ENCODE results near the gene SKAP2. TPM values are rescaled to one million over a fixed set of nuclear protein-coding genes. Genes with fewer than 3 reads are reported as not detected.

The SKAP2 gene
- total RNA-seq, 4 donors from 2014 or later = 8.2 to 26.1 (median 11.8) TPM

DNA sequence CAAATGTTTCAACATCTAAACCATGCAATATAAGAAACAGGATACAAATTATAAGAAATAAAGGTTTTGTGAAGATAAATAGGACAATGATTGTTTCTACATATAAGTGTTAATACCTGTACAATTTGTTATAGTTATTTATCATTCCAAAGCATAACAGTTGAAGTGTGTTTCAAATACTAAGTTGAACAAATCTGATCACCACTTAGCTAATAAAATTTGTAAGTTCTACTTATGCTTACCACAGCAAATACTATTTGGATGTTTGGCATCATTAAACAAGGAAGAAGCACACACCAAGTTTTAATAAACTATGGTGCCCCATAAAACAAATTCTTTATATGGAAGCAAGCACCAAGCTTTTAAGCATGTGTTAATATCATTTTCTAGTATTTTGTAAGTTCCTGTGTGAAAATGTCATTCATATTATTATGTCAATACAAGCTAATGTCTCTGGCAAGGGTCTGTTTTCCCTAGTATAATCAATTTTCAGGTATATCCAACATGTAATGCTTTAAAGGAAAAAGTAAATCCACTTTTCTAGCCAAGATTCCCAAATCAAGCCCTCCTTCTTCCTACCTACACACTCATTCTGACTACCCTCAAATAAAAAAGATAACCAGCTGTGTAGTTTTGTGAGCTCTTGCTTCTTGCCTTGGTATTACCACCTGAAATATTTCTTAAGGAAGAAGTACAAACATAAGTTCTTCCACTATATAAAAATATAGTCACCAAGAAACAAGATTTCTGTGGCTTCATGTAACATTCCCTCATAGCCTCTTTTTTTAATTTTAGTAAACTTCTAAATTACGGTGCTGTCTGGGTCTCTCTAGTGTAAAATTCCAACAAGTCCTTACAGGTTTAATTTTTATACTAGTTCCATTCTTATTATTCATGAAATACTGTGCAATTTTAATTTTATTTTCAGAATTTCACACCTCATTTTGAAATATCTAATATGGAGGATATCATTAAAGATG, 9.2 kb downstream of the SKAP2 start:
- Histone ChIP-seq H3K27ac (no peak overlapping the region), H3K27me3 (peaks cover 9% of the 10 kb centered on the region), H3K36me3 (no peaks in the 10 kb centered on the region), H3K4me3 (replicated peaks in 1 of 3) (no peak overlapping the region), H3K9me3 (no peaks in the 10 kb centered on the region), H3K4me1 (no peaks in the 10 kb centered on the region)
- WGBS, 2 donors = 88 to 90% methylated on average over 1 of the region's 1 CpG
- intact Hi-C loops (cut with DNase I) = no loop called here
- no peak for TF ChIP-seq POLR2A (IDR thresholded peaks at IDR 0.05)
- TF ChIP-seq, protein P1, sequence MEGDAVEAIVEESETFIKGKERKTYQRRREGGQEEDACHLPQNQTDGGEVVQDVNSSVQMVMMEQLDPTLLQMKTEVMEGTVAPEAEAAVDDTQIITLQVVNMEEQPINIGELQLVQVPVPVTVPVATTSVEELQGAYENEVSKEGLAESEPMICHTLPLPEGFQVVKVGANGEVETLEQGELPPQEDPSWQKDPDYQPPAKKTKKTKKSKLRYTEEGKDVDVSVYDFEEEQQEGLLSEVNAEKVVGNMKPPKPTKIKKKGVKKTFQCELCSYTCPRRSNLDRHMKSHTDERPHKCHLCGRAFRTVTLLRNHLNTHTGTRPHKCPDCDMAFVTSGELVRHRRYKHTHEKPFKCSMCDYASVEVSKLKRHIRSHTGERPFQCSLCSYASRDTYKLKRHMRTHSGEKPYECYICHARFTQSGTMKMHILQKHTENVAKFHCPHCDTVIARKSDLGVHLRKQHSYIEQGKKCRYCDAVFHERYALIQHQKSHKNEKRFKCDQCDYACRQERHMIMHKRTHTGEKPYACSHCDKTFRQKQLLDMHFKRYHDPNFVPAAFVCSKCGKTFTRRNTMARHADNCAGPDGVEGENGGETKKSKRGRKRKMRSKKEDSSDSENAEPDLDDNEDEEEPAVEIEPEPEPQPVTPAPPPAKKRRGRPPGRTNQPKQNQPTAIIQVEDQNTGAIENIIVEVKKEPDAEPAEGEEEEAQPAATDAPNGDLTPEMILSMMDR (IDR thresholded peaks at IDR 0.05) = no peak
- DNase-seq = no peak

DNA sequence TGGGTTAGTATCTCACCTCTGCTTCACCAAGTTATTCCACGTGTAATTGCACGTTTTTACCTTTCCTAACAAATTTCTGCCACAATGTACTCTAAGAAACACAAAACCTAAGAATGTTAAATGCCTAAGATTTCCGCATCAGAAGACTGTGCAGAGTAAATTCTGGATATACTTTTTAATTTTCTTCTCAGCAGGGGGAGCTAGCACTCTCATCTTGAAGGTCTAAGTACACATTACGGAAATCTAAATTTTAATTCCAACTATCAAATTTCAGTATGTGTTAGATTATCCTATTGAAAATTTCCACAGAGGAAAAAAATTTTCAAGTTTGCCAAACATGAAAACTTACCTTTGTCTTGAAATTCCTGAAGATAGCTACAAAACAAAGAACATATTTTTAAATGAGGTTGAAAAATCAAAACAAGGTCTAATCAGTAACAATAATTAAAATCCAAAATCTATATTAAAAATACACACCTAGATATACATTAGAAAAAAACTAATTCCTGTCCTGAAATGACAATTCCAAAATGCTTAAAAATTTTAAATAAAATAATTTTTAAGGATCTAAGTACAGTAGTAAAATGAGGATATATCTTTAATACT, 10.5 kb downstream of the SKAP2 start:
- Histone ChIP-seq H3K27me3 (peaks cover 9% of the 10 kb centered on the region), H3K4me3 (replicated peaks in 1 of 3) (no peak overlapping the region), H3K36me3 (no peaks in the 10 kb centered on the region), H3K27ac (no peak overlapping the region), H3K4me1 (no peaks in the 10 kb centered on the region), H3K9me3 (no peaks in the 10 kb centered on the region)
- WGBS, 2 donors = 37 to 40% methylated on average over 4 of the region's 4 CpGs
- DNase-seq = no peak
- intact Hi-C loops (cut with DNase I) = no loop called here
- TF ChIP-seq, protein P1 (IDR thresholded peaks at IDR 0.05) = peak in 4 of 6 experiments; percentile 24 to 58 (median 46)
- no peak for TF ChIP-seq POLR2A (IDR thresholded peaks at IDR 0.05)

DNA sequence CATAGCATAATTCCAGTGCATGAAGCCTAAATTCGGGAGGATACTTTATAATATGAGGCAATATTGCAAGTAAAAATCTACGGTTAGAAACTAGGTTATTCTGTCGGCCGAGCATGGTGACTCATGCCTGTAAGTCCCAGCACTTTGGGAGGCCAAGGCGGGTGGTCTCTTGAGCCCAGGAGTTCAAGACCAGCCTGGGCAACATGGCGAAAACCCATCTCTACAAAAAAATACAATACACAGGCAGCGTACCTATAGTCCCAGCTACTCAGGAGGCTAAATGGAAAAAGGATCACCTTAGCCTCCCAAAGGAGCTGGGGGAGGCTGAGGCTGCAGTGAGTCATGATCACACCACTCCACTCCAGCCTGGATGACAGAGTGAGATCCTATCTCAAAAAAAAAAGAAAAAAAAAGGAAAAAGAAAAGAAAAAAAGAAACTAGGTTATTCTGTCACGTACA, 14.2 kb downstream of the SKAP2 start:
- Histone ChIP-seq H3K36me3 (no peaks in the 10 kb centered on the region), H3K9me3 (no peaks in the 10 kb centered on the region), H3K27ac (no peak overlapping the region), H3K4me1 (no peaks in the 10 kb centered on the region), H3K27me3 (peaks cover 5% of the 10 kb centered on the region), H3K4me3 (replicated peaks in 1 of 3) (no peak overlapping the region)
- TF ChIP-seq POLR2A (IDR thresholded peaks at IDR 0.05) = no peak
- TF ChIP-seq, protein P1 (IDR thresholded peaks at IDR 0.05) = no peak
- DNase-seq = no peak
- WGBS, 2 donors = 95% methylated on average over 8 of the region's 8 CpGs
- intact Hi-C loops (cut with DNase I) = no loop called here

- Histone ChIP-seq H3K27ac (no peak overlapping the region), H3K9me3 (no peaks in the 10 kb centered on the region), H3K4me1 (no peaks in the 10 kb centered on the region), H3K27me3 (no peaks in the 10 kb centered on the region), H3K4me3 (replicated peaks in 1 of 3) (no peak overlapping the region), H3K36me3 (no peaks in the 10 kb centered on the region)
- TF ChIP-seq POLR2A (IDR thresholded peaks at IDR 0.05) = no peak
- TF ChIP-seq, protein P1 (IDR thresholded peaks at IDR 0.05) = no peak
- DNase-seq = no peak
- intact Hi-C loops (cut with DNase I) = no loop called here
- 68 to 72% methylated on average over 4 of the region's 4 CpGs for WGBS, 2 donors
These were observed 20.7 kb downstream of the SKAP2 start for GRCh38 chr7:26843705-26844104.

DNA sequence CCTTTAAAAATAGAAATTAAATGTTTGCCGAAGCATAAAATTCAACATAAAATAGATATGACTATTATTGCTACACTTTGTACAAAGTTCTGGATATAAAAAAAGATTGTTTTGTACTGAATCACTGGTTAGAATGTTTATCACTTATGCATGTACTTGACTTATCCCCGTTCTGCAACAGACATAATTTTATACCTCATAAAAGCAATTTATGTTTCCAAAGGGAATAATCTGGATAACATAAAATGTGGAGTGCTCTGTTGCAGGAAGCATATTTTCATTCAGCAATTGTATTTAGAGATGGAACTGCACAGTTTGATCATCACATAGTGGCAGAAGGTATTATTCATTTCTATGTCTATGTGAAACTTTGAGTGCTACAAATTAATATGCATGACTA, 21.5 kb downstream of the SKAP2 start:
- intact Hi-C loops (cut with DNase I) = no loop called here
- TF ChIP-seq, protein P1 (IDR thresholded peaks at IDR 0.05) = no peak
- TF ChIP-seq POLR2A (IDR thresholded peaks at IDR 0.05) = no peak
- Histone ChIP-seq H3K4me3 (replicated peaks in 1 of 3) (no peak overlapping the region), H3K9me3 (no peaks in the 10 kb centered on the region), H3K27ac (no peak overlapping the region), H3K27me3 (no peaks in the 10 kb centered on the region), H3K36me3 (no peaks in the 10 kb centered on the region), H3K4me1 (no peaks in the 10 kb centered on the region)
- 80 to 91% methylated on average over 2 of the region's 2 CpGs for WGBS, 2 donors
- DNase-seq = no peak

Data from thyroid gland (tissue), 4 donors.